Astrocyte (in vitro differentiated cells and primary cell): Measurements from ENCODE around the gene C1orf210.

Source experiments
- EZH2 ChIP-seq: IDR thresholded peaks from 2 replicates; pipeline ENCODE4 v1.6.1; 2012; ENCODE audit warnings: mild to moderate bottlenecking, low read length, inconsistent platforms; ENCODE audit not compliant: insufficient read depth
- TF ChIP-seq, protein P1 (sequence below): IDR thresholded peaks from 2 replicates; pipeline ENCODE4 v1.5.1; 2011; ENCODE audit warnings: low read depth, mild to moderate bottlenecking, inconsistent platforms, low read length, moderate library complexity; ENCODE audit not compliant: insufficient read depth

DNA sequence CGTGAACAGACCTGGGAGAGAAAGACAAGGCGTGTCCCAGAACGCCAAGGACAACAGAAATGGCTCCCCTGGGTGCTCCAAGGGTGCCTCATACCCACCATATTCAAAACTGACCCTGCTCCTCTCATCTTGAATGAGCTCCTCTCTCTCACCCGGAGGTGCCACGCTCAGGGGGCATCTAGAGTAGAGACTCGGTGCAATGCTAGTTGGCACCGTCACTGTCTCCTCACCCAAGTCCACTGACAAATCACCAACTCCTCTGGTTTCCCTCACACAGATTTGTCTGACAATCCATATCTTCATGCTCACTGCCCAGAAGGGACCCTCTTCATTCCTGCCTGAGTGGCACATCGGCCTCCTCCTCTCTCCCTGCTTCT lies 10.6 kb downstream of the C1orf210 start:
- TF ChIP-seq, protein P1, sequence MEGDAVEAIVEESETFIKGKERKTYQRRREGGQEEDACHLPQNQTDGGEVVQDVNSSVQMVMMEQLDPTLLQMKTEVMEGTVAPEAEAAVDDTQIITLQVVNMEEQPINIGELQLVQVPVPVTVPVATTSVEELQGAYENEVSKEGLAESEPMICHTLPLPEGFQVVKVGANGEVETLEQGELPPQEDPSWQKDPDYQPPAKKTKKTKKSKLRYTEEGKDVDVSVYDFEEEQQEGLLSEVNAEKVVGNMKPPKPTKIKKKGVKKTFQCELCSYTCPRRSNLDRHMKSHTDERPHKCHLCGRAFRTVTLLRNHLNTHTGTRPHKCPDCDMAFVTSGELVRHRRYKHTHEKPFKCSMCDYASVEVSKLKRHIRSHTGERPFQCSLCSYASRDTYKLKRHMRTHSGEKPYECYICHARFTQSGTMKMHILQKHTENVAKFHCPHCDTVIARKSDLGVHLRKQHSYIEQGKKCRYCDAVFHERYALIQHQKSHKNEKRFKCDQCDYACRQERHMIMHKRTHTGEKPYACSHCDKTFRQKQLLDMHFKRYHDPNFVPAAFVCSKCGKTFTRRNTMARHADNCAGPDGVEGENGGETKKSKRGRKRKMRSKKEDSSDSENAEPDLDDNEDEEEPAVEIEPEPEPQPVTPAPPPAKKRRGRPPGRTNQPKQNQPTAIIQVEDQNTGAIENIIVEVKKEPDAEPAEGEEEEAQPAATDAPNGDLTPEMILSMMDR: no peak
- TF ChIP-seq EZH2: no peak
